SU-DHL-6 (cell line): ENCODE measurements around the gene ESYT2.

ENCODE experiments used
- EZH2phosphoT487 ChIP-seq: fragments of 200-600 bp; sonication (generic), shearing (Covaris generic); conservative IDR thresholded peaks from 2 replicates; pipeline ENCODE4 v1.6.1; 2018; ENCODE audit warnings: mild to moderate bottlenecking, antibody characterized with exemption, low read length, moderate library complexity, mixed read lengths
- TF ChIP-seq, protein P1 (sequence below): fragments of 200-600 bp; sonication (generic); IDR thresholded peaks from one replicate; pipeline ENCODE4 v1.5.1; 2017; ENCODE audit warnings: antibody characterized with exemption, mild to moderate bottlenecking, low read length, moderate library complexity; ENCODE audit not compliant: insufficient read depth, poor library complexity, severe bottlenecking

- TF ChIP-seq, protein P1, sequence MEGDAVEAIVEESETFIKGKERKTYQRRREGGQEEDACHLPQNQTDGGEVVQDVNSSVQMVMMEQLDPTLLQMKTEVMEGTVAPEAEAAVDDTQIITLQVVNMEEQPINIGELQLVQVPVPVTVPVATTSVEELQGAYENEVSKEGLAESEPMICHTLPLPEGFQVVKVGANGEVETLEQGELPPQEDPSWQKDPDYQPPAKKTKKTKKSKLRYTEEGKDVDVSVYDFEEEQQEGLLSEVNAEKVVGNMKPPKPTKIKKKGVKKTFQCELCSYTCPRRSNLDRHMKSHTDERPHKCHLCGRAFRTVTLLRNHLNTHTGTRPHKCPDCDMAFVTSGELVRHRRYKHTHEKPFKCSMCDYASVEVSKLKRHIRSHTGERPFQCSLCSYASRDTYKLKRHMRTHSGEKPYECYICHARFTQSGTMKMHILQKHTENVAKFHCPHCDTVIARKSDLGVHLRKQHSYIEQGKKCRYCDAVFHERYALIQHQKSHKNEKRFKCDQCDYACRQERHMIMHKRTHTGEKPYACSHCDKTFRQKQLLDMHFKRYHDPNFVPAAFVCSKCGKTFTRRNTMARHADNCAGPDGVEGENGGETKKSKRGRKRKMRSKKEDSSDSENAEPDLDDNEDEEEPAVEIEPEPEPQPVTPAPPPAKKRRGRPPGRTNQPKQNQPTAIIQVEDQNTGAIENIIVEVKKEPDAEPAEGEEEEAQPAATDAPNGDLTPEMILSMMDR, result no peak
- no peak for TF ChIP-seq EZH2phosphoT487
Measured at GRCh38 chr7:158847451-158847866, 18.1 kb upstream of the ESYT2 start.
